GM19395 (cell line): ENCODE results near the gene MSL2.
"Not testable (repeated sequence)": the region's sequence is repeated elsewhere in the genome, so short reads cannot be mapped to it uniquely, and the experiment has no call there.

Experiments
- ATAC-seq: cut with Tn5 transposase; IDR thresholded peaks from one replicate; pipeline ENCODE4 v1.9.1; 2021; ENCODE audit warnings: mild to moderate bottlenecking, moderate library complexity; ENCODE audit not compliant: unreplicated experiment

Gene MSL2

GRCh38 chr3:136144397-136144796, 51.7 kb downstream of the MSL2 start:
- not testable (repeated sequence) for ATAC-seq

- ATAC-seq: no peak
Observed at GRCh38 chr3:136142592-136142991, 53.5 kb downstream of the MSL2 start.

GRCh38 chr3:136141891-136142290, 54.2 kb downstream of the MSL2 start:
- no peak for ATAC-seq

- ATAC-seq: no peak
Observed at GRCh38 chr3:136141291-136141785, 54.8 kb downstream of the MSL2 start.

- no peak for ATAC-seq
Observed at GRCh38 chr3:136136454-136136853, 59.7 kb downstream of the MSL2 start.

GRCh38 chr3:136135039-136135802, 60.9 kb downstream of the MSL2 start:
- no peak for ATAC-seq

GRCh38 chr3:136134091-136134490, 62.0 kb downstream of the MSL2 start:
- ATAC-seq: no peak

GRCh38 chr3:136131647-136132046, 64.5 kb downstream of the MSL2 start:
- not testable (repeated sequence) for ATAC-seq

- ATAC-seq: no peak
Observed at GRCh38 chr3:136122006-136122405, 74.1 kb downstream of the MSL2 start.

GRCh38 chr3:136120373-136121348, 75.5 kb downstream of the MSL2 start:
- peak; percentile 77 for ATAC-seq

- ATAC-seq: not testable (repeated sequence)
Observed at GRCh38 chr3:136119783-136120182, 76.4 kb downstream of the MSL2 start.

GRCh38 chr3:136119332-136119731, 76.8 kb downstream of the MSL2 start:
- not testable (repeated sequence) for ATAC-seq

GRCh38 chr3:136114421-136114820, 81.7 kb downstream of the MSL2 start:
- no peak for ATAC-seq

- no peak for ATAC-seq
Observed at GRCh38 chr3:136110481-136110880, 85.7 kb downstream of the MSL2 start.

- peak; percentile 99 for ATAC-seq
Observed at GRCh38 chr3:136109499-136109898, 86.6 kb downstream of the MSL2 start.

- no peak for ATAC-seq
Observed at GRCh38 chr3:136106101-136106500, 90.0 kb downstream of the MSL2 start.

- ATAC-seq: no peak
Observed at GRCh38 chr3:136105044-136105443, 91.1 kb downstream of the MSL2 start.
